Measurements from ENCODE around the gene PPIL4.

PPIL4 gene

GRCh38 chr6:149545754-149546471 lies at the start of gene PPIL4:
Gene PPIL4 (minus strand): TSS chr6:149546043. CDS start chr6:149546005, 38 bp downstream.
- peak; percentile 76 to 96 (median 90) for DNase-seq

DNA sequence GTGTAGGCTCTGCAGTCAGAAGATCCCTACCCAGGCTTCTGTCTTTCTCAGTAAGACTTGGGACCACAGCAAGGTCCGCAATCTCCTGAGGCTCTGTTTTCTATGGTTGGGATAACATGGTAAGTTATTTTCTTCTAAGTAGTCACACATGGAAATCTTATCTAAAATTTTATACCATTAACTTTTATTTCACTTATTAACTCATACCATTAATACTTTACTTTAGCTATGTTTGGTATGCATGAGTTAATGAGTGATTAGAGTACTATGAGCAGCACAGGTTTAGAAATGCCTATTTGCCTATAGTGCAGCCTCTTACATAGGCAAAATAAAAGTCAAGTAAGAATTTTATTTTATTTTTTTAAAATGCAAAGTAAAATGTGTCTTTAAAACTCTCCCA lies 47.6 kb upstream of the PPIL4 start:
- no peak for DNase-seq

DNA sequence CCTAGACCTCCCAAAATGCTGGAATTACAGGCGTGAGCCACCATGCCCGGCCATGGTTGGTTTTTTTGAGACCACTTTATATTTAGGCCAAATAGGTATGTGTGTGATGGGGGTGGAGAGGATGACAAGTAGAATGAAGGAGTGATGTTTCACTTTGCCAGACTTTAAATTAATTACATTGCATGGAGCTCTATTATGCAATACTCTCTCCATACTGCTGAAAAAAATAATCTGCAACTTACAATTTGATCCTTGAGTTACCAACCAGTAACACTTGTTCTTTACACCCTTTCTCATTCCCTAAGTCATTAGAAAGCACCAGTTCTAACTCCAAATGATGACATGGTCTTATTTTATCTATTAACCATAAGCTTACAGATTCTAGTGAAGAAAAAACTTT lies 47.1 kb upstream of the PPIL4 start:
- DNase-seq: no peak

- DNase-seq: no peak
Observed at GRCh38 chr6:149586149-149586548, 40.3 kb upstream of the PPIL4 start.

DNA sequence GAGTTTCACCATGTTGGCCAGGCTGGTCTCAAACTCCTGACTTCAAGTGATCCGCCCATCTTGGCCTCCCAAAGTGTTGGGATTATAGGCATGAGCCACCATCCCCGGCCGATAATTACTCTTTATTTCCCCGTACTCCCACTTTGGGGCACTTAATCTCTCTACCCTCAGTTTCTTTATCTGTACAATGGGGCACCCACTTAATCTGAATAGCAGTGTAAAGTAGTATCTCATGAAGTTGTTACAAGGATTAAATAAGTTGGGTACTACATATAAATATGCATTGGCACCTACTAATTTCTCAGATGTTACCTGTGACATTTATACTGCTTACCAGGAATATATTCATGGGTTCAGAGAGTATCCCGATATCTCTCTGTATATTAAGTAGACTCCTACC lies 35.5 kb upstream of the PPIL4 start:
- DNase-seq: no peak

- DNase-seq: no peak
Observed at GRCh38 chr6:149580880-149581279, 35.0 kb upstream of the PPIL4 start.

GRCh38 chr6:149567945-149568585 lies 22.2 kb upstream of the PPIL4 start:
- DNase-seq: no peak

- DNase-seq: no peak
Observed at GRCh38 chr6:149567194-149567586, 21.3 kb upstream of the PPIL4 start.

- DNase-seq: peak in 8 of 14 donors; percentile 7 to 67 (median 48)
Observed at GRCh38 chr6:149566410-149567193, 20.8 kb upstream of the PPIL4 start.

DNA sequence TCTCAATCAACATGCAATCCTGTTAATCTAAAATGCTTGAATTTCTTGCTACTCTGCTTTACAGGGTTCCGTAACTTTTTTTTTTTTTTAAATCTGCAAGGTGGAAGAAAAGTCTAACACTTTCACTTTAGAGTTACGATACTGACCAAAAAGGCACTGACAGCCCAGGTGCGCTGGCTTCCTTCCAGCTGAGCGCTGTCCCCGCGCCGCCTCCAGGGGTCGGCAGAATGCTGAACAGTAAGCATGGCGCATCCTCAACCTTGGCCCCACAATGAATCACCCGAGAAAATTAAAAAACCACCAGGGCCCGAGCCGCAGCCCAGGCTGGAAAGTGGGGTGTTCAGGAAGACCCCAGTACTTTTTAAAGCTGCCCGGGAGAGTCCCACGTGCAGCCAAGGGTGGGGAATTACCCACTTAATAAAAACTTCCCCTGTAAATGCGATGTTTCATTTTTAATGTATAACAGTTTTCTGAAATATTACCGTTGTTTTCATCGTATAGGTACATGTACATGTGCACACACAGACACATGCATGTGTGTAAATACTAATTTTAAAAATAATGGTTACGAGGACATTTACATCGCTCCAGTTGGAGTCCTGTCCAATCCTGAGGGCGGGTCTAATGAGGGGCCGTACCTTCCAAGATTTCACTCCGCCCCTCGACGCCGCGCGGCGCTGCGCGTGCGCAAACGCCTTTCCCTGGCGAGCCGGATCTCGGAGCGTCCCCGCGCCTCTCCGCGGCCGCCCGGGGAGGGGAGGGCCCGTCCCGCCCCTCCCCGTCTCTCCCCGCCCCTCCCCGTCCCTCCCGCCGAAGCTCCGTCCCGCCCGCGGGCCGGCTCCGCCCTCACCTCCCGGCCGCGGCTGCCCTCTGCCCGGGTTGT lies 19.9 kb upstream of the PPIL4 start, which contains the start of gene GINM1:
Gene GINM1 (plus strand): TSS at position 849 of the 883 bp plus-strand sequence. CDS start 40 bp downstream, outside the sequence.
- DNase-seq: peak; percentile 56 to 95 (median 88)

- DNase-seq: no peak
Observed at GRCh38 chr6:149563928-149564325, 18.1 kb upstream of the PPIL4 start.

GRCh38 chr6:149563203-149563927 lies 17.5 kb upstream of the PPIL4 start:
- DNase-seq: no peak

DNA sequence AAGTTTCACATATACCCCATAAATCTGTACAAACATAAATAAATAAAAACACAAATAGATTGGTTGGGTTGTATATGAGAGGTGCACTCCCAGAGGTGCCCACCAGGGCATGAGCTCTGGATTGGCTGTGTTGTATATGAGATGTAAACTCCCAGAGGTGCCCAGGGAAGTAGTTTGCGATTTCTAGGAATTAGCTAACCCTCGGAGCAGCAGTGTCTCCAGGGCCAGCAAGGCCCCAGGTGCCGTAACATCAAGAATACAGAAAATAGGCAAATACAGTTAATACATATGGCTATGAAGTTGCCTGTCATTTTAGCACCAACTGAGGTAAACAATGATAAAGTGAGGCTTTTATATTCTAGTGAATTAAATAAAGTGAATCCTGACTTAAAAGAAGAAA lies 14.9 kb upstream of the PPIL4 start:
- no peak for DNase-seq

- no peak for DNase-seq
Observed at GRCh38 chr6:149559389-149559788, 13.5 kb upstream of the PPIL4 start.

GRCh38 chr6:149558029-149558428 lies 12.2 kb upstream of the PPIL4 start:
- DNase-seq: no peak

DNA sequence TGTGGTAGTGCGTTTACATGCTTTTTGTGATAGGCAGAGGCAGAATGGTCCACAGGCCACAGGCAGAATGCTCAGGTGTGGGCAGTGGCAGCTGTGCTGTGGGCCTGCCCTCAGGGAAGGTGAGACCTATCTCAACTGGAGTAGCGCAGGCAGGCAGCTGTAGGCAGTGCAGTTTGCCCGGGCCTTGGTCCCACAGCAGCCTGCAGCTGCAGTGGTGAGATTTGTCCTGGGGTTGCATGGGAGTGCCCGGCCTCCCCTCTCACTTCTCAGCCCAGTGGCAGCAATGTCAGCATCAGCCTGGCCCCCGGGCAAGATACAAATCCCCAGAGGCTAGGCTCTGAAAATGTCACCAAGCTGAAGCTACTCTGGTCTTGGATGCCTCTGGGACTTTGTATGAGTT lies 6.1 kb upstream of the PPIL4 start:
- no peak for DNase-seq

DNA sequence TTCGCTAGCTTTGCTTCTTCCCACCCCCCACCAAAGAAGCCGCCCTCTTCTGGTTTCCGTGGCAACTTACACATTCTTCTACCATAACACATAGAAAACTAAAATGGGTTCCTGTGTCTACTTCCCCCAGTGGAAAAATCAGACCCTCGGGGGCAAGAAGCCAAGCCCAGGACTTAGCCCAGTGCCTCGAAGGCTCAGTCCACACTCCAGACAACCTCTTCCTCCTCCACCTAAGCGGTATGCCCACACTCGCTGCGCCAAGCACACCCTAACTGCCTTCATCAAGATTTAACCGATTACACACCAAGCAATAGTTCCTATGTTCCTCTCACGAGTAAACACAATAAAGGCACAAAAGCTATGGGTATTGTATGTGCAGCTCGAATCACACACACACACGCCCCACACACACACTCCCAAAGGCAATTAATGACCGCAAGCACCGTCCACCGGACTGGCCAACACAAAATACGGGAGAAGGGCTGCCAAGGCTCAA lies 537 bp downstream of the PPIL4 start:
- peak in 9 of 14 donors; percentile 13 to 59 (median 46) for DNase-seq

DNA sequence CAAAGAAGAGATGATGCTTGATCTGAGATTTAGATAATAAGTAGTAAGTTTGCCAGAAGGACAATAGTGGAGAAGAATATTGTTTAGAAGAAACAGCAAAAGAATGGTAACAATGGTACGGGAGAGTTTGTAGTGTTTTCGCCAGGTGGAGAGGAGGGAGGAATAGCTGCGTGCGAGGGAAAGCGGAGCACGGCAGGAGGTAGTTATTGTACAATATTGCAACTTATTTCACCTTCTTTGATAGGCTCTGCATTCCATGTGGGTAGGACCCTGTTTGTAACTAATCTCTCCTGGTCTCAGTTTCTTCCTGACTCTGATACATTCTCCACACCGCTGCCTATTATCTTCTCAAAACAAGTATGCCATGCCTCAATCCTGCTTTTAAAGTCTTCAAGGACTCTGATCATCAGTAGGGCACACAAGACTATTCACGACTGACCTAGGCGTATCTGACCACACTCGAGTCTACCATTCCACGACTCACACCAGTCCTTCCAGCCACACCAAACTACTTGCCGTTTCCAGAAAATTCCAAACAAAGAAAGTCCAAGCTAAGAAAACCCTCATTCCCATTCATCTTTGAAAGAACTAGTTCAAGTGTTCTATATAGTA lies 1.1 kb downstream of the PPIL4 start:
- no peak for DNase-seq

- DNase-seq: no peak
Observed at GRCh38 chr6:149541139-149541538, 4.7 kb downstream of the PPIL4 start.

GRCh38 chr6:149534742-149535141 lies 11.1 kb downstream of the PPIL4 start:
- no peak for DNase-seq

DNA sequence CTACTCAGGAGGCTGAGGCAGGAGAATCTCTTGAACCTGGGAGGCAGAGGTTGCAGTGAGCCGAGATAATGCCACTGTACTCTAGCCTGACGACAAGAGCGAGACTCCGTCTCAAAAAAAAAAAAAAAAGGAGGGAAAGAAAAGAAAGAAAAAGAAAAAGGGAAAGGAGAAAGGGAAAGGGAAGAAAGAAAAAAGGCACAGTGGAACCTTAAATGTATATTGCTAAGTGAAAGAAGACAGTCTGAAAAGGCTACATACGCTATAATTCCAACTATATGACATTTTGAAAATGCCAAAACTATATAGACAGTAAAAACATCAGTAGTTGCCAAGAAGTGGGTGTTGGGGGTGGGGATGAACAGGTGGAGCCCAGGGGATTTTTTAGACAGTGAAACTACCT lies 16.2 kb downstream of the PPIL4 start:
- no peak for DNase-seq
